ENCODE data around the gene PER2.

Gene PER2

DNA sequence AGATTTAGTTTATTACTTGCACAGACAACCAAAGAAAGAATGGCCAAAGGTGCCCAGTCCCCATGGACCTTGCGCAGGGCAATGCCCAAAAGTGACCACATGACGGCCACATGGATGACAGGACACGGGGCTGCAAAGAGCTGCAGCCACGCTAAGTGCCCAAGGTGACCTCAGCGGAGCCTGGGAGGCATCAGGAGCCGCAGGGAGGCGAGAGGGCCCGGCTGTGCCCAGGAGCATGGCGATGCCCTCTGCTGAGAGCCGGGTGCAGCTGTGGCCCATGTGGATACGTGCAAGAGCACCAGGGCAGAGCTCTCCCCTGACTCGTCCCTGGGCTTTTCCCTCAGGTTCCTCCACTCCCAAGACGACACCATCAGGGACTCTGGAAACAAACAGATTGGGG, 63.3 kb downstream of the PER2 start:
- no peak for DNase-seq

DNA sequence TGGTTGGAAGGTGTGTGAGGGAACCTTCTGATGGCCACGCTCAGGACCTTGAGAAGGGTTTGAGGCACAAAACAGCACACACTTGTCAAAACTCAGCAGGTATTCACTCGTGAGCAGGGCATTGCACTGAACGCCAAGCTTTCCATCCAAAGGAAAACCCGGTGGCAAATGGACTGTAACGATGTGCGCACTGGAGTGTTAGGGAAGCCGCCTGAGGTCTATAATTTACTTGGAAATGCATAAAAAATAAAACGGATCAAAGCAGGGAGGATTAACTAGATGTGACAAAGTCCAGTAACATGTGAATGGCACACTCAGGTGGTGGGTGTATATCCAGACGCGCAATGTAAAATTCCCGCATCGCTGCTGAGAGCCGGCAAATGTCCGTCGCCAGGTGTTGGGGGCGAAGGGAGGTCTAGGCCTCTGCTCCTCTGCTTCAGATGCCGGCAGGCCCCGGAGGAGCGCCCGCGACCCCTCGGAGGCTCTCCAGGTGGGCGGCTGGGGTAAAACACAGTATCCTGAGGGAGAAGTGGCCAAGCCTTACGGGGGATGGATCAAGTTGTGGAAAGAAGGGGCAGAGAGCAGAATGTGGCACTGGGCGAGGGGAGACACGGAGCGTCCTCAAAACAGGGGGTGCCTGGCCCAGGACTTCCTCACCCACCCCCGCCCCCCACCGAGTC, 63.9 kb downstream of the PER2 start:
- no peak for DNase-seq

- no peak for DNase-seq
Observed at GRCh38 chr2:238220892-238221521, 67.4 kb downstream of the PER2 start.

GRCh38 chr2:238220274-238220891, 68.0 kb downstream of the PER2 start:
- DNase-seq: no peak

DNA sequence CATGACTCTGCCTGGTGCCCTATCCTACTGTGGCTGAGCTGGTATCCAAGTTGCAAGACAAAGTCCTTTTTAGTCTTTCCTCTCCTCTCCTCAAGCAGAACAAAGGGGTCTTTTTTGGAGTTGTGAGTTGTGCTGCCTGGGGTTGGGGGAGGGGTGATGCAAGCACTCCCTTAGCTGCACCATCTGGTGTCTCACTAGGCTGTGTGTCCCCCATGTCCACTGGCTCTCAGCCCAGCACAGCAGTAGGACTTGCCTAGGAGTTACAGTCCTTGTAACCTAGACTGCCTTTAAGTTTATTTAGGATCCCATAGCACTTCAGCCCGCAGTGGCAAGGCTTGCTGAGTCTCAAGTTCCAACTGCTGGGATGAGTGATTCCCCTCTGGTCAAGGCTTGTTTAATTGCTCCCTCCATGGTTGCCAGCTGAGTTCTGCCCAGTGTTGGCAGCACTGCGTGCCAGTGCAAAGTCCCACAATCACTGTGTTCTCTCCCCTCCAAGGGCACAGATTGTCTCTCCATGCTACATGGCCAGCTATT, 71.7 kb downstream of the PER2 start:
- peak; percentile 85 for DNase-seq

DNA sequence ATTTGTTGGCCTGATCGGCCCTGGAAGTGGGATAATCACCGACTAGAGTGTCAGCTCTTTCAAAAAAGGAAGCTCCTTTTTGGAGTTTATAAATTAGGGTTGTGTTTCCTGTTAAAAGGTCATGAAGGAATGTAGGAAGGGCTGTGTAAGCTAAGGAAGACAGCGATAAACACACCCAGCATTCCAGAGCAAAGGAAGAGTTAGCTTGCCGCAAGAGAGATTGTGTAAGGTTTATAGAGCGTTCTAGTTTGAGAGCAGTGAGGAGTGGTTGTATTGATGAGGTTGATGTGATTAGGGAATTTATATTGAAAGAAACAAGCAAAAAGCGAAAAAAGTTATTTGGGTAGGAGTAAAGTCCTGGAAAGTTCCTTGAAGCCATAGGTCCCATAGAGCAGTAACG, 81.4 kb downstream of the PER2 start:
- DNase-seq: no peak

DNA sequence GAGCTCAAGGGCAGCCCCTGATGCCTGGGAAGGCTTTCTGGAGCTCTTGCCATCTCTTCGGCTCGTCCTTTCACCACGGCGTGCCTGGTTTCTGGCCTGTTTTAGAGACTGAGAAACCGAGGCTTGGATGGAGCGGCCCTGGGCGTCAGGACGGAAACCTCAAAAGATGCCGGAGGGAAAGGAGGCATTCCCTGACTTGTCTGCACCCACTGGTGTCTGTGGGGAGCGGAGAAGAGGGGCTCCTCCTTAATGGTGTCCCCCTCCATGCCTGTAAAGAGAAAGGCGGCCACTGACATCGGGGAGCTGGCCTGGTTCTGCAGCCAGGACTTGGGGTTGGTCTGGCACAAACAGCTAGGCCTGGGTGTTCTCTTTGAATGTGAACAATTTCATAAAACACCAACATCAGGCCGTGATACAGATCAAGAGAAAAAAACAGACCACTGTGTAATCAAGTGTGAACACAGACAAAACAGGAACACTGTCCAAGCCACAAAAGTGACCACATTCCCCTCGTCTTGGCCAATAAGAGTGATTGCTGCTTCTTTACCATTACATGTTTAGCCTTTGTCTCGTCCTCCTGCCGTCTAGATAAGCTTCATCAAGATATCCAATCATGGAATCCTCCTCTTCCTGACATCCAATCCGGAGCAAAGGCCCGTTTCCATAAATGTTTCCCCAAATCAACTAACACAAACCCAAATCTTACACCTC, 84.3 kb downstream of the PER2 start:
- DNase-seq: no peak

DNA sequence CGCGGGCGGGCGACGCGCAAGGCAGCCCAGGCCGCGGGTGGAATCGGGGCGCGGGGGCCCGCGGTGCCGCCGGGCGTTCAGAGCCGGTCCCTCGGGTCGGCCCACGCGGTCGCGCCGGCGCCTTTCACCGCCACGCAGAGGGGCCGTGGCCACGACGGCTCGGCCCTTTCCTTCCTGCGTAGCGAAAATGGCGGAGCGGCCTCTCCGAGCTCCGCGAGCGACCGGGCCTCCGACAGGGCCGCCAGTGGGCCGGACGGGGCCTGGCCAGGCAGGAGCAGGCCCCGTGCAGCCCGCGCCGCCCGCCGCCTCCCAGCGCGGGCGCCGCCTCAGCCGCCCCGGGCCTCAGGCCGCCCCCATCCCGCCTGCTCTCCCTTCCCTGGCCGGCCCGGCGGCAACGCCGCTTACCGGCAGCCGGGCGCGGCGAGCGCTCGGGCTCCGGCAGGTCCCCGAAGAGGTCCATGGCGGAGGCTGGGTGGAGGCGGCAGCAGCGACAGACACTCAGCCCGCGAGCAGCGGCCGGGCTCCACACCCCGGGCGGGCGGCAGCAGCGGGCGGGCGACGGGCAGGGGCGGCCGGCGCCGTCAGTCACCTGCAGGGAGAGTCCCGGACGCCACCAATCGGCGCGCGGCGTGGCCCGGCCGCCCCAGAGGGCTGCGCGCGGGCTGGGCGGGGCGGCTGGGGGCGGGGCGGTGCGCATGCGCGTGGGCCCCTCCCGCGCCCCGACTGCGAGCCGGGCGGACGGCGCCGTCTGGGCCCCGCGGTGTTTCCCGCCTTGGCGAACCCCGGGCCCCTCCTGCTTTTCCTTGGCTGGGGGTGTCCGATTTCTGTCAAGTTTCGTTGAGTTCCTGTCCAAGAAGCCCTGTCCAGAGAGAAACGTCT, 85.1 kb downstream of the PER2 start, which contains the start of gene ILKAP:
Gene ILKAP, minus strand, starts transcription at position 602 of the 879 bp plus-strand sequence. Its CDS starts 142 bp downstream, at position 460.
- DNase-seq: peak; percentile 66

DNA sequence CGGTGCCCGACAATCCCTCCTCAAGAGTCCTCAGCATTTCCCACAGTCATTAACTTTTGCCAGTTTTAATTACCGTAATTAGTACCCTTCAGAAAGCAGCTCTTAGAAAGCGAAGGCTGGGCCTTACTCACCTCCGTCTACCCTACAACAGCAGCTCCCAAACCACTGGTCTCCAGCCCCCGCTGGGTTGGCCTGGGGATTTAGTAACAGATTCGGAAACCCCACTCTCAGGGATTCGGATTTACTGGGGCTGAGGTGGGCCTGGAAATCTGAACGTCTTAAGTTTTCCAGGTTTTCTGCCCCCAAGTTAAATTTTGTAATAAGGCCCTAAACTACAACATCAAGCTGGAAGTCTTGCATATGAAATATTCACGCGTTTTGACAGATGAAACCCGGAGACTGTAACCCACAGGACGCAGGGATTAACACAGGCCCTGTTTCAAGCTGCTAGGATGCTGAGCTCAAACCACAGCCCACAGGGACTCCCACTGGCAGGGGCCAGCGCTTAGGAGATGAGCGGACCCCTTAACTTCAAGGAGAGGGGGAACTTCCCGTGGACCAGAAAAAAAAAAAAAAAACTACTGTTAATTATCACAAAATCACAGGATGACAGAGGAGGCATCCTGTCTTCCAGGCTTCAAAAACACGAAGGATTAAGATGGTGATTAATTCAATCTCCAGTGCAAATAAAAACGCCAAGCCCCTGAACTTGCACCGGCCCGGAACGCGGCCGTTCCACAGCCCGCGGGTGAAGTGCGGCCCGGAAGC, 85.9 kb downstream of the PER2 start:
- no peak for DNase-seq
